ENCODE results near the gene ANO1.

The ANO1 gene

DNA sequence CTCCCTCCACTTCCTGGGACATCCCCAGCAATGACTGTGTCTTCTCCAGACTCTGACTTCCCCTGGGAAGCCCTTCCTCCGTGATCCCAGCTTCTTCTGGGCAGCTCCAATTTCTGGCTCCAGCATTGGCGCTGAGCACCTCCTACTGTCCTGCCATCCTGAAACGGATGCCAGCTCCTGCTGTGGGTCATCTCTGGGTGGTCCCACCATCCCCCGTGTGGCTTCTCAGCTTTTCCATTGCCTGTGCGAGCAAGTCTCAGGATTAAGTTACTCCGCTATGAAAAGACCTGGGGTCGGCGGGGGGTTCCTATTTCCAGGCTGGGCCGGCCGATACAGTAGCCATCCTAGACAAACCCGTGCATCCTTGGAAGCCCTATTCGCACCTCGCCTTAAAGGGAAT lies 69.6 kb downstream of the ANO1 start:
- H3K4me3 ChIP-seq (ENCODE audit: low read length) = no peak overlapping the region
- H3K9me3 ChIP-seq (ENCODE audit: control insufficient read depth, insufficient read depth, low read length) = no peaks in the 10 kb centered on the region
- H3K27ac ChIP-seq (ENCODE audit: low read length) = no peak overlapping the region
- H3K27me3 ChIP-seq (ENCODE audit: control insufficient read depth, insufficient read depth, low read length) = no peaks in the 10 kb centered on the region
- H3K4me1 ChIP-seq (ENCODE audit: control insufficient read depth, insufficient read depth, low read length) = 0 out of 2 replicates have a peak, but pooled peaks cover 3% of the 10 kb centered on the region
- no peak for DNase-seq (ENCODE audit: low read depth, low spot score)
- no peaks in the 10 kb centered on the region for H3K36me3 ChIP-seq (ENCODE audit: control insufficient read depth, insufficient read depth, low read length)
- no CpG with 5 or more reads among the region's 13 CpGs for WGBS (ENCODE audit: insufficient coverage, insufficient read length)

- Histone ChIP-seq H3K36me3 (ENCODE audit: control insufficient read depth, insufficient read depth, low read length) (no peaks in the 10 kb centered on the region), H3K27ac (ENCODE audit: low read length) (no peak overlapping the region), H3K9me3 (ENCODE audit: control insufficient read depth, insufficient read depth, low read length) (no peaks in the 10 kb centered on the region), H3K4me3 (ENCODE audit: low read length) (no peak overlapping the region), H3K4me1 (ENCODE audit: control insufficient read depth, insufficient read depth, low read length) (0 out of 2 replicates have a peak, but pooled peaks cover 1% of the 10 kb centered on the region), H3K27me3 (ENCODE audit: control insufficient read depth, insufficient read depth, low read length) (no peaks in the 10 kb centered on the region)
- WGBS (ENCODE audit: insufficient coverage, insufficient read length) = no CpG with 5 or more reads among the region's 9 CpGs
- DNase-seq (ENCODE audit: low read depth, low spot score) = no peak
These were observed 73.6 kb downstream of the ANO1 start for GRCh38 chr11:70151671-70152070.

DNA sequence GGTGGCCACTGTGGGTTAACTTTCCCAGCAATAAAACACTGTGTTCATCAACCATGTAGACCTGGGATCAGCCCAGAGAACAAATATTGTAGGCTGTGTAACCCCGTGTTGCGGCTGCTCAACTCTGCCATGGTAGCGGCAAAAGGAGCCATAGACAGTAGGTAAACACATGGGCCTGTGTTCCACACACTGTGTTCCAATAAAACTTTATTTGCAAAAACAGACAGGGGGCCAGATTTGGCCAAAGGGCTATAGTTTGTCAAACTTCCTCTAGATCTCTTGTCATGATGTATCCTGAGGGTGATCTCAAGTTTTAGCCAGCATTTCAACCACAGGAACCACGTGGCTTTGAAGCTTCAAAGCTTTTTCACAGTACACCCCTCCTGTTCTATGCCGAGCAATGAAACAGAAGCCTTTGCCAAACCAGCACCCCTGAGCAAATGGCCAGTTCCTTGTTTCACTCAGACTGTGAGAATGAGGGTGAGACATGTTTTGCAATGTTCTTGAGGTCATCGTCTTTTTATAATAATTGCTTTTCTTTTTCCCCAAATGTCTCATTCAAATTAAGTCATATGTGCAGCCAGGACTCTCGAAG lies 75.1 kb downstream of the ANO1 start:
- Histone ChIP-seq H3K9me3 (ENCODE audit: control insufficient read depth, insufficient read depth, low read length) (no peaks in the 10 kb centered on the region), H3K4me3 (ENCODE audit: low read length) (no peak overlapping the region), H3K36me3 (ENCODE audit: control insufficient read depth, insufficient read depth, low read length) (no peaks in the 10 kb centered on the region), H3K27me3 (ENCODE audit: control insufficient read depth, insufficient read depth, low read length) (no peaks in the 10 kb centered on the region), H3K4me1 (ENCODE audit: control insufficient read depth, insufficient read depth, low read length) (no peaks in the 10 kb centered on the region), H3K27ac (ENCODE audit: low read length) (no peak overlapping the region)
- no peak for DNase-seq (ENCODE audit: low read depth, low spot score)
- WGBS (ENCODE audit: insufficient coverage, insufficient read length) = no CpG with 5 or more reads among the region's 7 CpGs

- no CpG with 5 or more reads among the region's 14 CpGs for WGBS (ENCODE audit: insufficient coverage, insufficient read length)
- no peaks in the 10 kb centered on the region for H3K4me1 ChIP-seq (ENCODE audit: control insufficient read depth, insufficient read depth, low read length)
- no peaks in the 10 kb centered on the region for H3K36me3 ChIP-seq (ENCODE audit: control insufficient read depth, insufficient read depth, low read length)
These were observed 77.3 kb downstream of the ANO1 start for GRCh38 chr11:70155386-70155785.

DNA sequence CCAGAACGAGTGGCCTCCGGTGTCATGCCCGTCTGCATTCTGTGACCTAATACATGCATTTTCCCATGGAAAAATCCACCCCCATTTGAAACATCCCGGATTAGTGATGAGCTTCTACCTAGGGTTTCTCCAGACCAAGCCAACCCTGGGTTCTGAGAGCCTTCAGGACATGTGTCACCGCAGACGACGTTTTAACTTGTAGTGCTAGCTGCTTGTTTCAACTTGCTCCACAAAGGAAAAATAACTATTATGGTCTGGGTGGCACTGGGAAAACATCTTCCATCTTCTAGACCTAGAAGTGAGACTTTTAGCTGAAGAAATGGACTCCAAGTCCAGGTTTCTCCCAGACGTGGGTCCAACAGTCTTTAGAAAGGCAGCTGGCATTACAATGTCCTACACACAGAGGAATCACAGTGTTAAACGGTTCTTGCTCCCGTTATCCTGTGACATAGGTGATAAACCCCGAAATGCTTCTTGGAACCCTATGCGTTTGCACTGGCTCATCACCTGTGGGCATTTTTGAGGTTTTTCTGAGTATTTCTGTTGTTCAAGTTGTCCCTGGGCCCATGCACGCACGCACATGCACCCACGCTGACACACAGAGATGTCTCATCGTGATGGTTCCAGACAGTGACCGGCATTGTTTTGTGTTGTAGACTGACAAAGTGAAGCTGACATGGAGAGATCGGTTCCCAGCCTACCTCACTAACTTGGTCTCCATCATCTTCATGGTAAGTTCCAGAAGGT lies 78.3 kb downstream of the ANO1 start:
- Histone ChIP-seq H3K4me1 (ENCODE audit: control insufficient read depth, insufficient read depth, low read length) (no peaks in the 10 kb centered on the region), H3K9me3 (ENCODE audit: control insufficient read depth, insufficient read depth, low read length) (no peaks in the 10 kb centered on the region), H3K27ac (ENCODE audit: low read length) (no peak overlapping the region), H3K4me3 (ENCODE audit: low read length) (no peak overlapping the region), H3K36me3 (ENCODE audit: control insufficient read depth, insufficient read depth, low read length) (no peaks in the 10 kb centered on the region), H3K27me3 (ENCODE audit: control insufficient read depth, insufficient read depth, low read length) (no peaks in the 10 kb centered on the region)
- no CpG with 5 or more reads among the region's 18 CpGs for whole genome bisulfite sequencing (ENCODE audit: insufficient coverage, insufficient read length)
- no peak for DNase-seq (ENCODE audit: low read depth, low spot score)

More at GRCh38 chr11:70155386-70155785, 77.3 kb downstream of the ANO1 start:
- H3K27me3 ChIP-seq (ENCODE audit: control insufficient read depth, insufficient read depth, low read length) = no peaks in the 10 kb centered on the region
- no peak for DNase-seq (ENCODE audit: low read depth, low spot score)
- H3K27ac ChIP-seq (ENCODE audit: low read length) = no peak overlapping the region
- H3K4me3 ChIP-seq (ENCODE audit: low read length) = no peak overlapping the region
- H3K9me3 ChIP-seq (ENCODE audit: control insufficient read depth, insufficient read depth, low read length) = no peaks in the 10 kb centered on the region

- Histone ChIP-seq H3K27ac (ENCODE audit: low read length) (no peak overlapping the region), H3K4me3 (ENCODE audit: low read length) (no peak overlapping the region), H3K36me3 (ENCODE audit: control insufficient read depth, insufficient read depth, low read length) (no peaks in the 10 kb centered on the region), H3K4me1 (ENCODE audit: control insufficient read depth, insufficient read depth, low read length) (no peaks in the 10 kb centered on the region), H3K9me3 (ENCODE audit: control insufficient read depth, insufficient read depth, low read length) (no peaks in the 10 kb centered on the region), H3K27me3 (ENCODE audit: control insufficient read depth, insufficient read depth, low read length) (no peaks in the 10 kb centered on the region)
- WGBS (ENCODE audit: insufficient coverage, insufficient read length) = no CpG with 5 or more reads among the region's 8 CpGs
- DNase-seq (ENCODE audit: low read depth, low spot score) = peak; percentile 54
These were observed 80.1 kb downstream of the ANO1 start for GRCh38 chr11:70158201-70158600.

- H3K9me3 ChIP-seq (ENCODE audit: control insufficient read depth, insufficient read depth, low read length) = no peaks in the 10 kb centered on the region
- no peak for DNase-seq (ENCODE audit: low read depth, low spot score)
- H3K4me3 ChIP-seq (ENCODE audit: low read length) = no peak overlapping the region
- H3K27me3 ChIP-seq (ENCODE audit: control insufficient read depth, insufficient read depth, low read length) = no peaks in the 10 kb centered on the region
- no CpG with 5 or more reads among the region's 14 CpGs for WGBS (ENCODE audit: insufficient coverage, insufficient read length)
- H3K4me1 ChIP-seq (ENCODE audit: control insufficient read depth, insufficient read depth, low read length) = no peaks in the 10 kb centered on the region
- H3K36me3 ChIP-seq (ENCODE audit: control insufficient read depth, insufficient read depth, low read length) = no peaks in the 10 kb centered on the region
- no peak overlapping the region for H3K27ac ChIP-seq (ENCODE audit: low read length)
These were observed 80.8 kb downstream of the ANO1 start for GRCh38 chr11:70158757-70159389.

DNA sequence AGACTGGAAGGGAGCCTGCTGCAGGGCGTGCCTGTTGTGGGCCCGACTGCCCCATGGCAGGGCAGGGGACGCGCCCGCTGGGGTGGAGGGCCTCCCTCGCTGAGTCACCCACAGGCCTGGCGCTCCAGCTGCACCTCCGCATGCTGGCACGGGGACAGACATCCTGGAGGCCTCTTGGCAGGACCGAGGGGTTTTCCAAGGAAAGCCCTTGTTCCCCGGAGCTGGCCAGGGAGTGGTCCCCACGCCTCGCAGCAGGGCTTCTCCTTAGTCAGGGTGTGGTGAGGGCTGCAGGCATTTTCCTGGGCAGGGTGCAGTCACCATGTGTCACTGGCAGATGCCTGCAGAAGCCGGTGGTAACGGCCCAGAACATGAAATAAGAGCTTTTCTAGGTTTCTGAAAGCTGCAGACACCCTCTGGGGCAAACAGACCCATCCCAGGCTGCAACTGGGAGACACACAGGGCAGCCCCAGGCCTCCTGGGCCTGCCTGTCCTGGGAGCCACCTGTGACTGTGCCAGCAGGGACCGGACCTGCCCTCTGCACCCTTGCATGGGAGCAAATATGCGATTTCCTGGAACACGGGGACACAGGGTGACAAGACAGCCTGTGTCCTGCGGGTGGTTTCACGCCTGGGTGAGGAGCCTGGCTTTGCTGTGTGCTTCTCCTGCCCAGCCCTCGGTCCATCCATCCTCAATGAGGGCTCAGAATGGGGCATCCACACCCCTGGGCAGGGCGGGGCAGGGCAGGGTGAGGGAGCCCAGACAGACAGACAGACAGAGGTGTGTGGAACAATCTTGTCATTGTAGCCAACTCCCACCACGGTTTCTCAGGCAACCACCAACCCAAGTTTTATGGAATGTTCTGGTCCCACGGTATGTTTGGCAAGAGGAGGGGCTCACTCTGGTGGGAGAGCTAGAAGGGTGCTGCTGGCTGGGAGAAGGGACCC lies 81.8 kb downstream of the ANO1 start:
- no peak for DNase-seq (ENCODE audit: low read depth, low spot score)
- Histone ChIP-seq H3K27me3 (ENCODE audit: control insufficient read depth, insufficient read depth, low read length) (no peaks in the 10 kb centered on the region), H3K4me3 (ENCODE audit: low read length) (no peak overlapping the region), H3K27ac (ENCODE audit: low read length) (no peak overlapping the region), H3K36me3 (ENCODE audit: control insufficient read depth, insufficient read depth, low read length) (no peaks in the 10 kb centered on the region), H3K9me3 (ENCODE audit: control insufficient read depth, insufficient read depth, low read length) (no peaks in the 10 kb centered on the region), H3K4me1 (ENCODE audit: control insufficient read depth, insufficient read depth, low read length) (no peaks in the 10 kb centered on the region)
- WGBS (ENCODE audit: insufficient coverage, insufficient read length) = no CpG with 5 or more reads among the region's 24 CpGs

DNA sequence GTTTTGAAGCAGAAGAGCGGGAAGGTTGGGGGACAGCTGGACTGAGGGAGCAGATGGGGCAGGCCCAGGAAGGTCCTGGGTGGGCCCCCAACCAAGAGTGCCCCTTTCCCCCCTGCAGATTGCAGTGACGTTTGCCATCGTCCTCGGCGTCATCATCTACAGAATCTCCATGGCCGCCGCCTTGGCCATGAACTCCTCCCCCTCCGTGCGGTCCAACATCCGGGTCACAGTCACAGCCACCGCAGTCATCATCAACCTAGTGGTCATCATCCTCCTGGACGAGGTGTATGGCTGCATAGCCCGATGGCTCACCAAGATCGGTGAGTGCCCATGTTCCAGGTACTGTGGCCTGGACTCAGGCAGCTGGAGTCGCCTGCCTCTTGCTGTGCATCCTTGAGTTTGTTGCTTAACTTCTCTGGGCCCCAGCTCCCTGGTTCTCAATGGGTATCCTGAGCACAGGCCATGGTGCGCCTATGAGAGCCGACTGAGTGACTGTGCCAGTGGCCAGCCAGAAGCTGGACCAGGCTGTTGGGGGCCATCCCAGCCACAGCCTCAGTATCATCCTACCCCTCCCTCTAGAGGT lies 83.0 kb downstream of the ANO1 start:
- H3K9me3 ChIP-seq (ENCODE audit: control insufficient read depth, insufficient read depth, low read length) = no peaks in the 10 kb centered on the region
- H3K36me3 ChIP-seq (ENCODE audit: control insufficient read depth, insufficient read depth, low read length) = no peaks in the 10 kb centered on the region
- DNase-seq (ENCODE audit: low read depth, low spot score) = no peak
- H3K27me3 ChIP-seq (ENCODE audit: control insufficient read depth, insufficient read depth, low read length) = no peaks in the 10 kb centered on the region
- H3K4me1 ChIP-seq (ENCODE audit: control insufficient read depth, insufficient read depth, low read length) = no peaks in the 10 kb centered on the region
- WGBS (ENCODE audit: insufficient coverage, insufficient read length) = no CpG with 5 or more reads among the region's 17 CpGs
- no peak overlapping the region for H3K27ac ChIP-seq (ENCODE audit: low read length)
- no peak overlapping the region for H3K4me3 ChIP-seq (ENCODE audit: low read length)

DNA sequence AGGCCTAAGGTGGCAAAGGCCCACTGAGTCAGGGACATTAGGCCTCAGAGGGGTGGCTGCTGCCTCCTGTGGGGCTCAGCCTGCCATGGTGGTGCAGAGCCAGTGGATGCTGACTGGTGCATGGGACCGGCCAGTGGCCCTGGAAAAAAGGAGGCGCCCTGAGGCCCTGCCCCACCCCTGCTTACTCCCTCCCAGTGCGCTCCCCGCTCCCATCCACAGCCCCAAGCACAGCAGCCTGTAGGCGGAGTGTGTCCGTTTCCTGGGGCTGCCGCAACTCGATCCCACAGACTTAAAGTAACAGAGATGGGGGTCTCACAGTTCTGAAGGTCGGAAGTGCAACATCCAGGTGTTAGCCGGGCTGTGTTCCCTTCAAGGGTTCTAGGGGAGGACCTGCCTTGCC lies 86.6 kb downstream of the ANO1 start:
- Histone ChIP-seq H3K4me3 (ENCODE audit: low read length) (no peak overlapping the region), H3K27ac (ENCODE audit: low read length) (no peak overlapping the region), H3K36me3 (ENCODE audit: control insufficient read depth, insufficient read depth, low read length) (no peaks in the 10 kb centered on the region), H3K4me1 (ENCODE audit: control insufficient read depth, insufficient read depth, low read length) (no peaks in the 10 kb centered on the region), H3K27me3 (ENCODE audit: control insufficient read depth, insufficient read depth, low read length) (no peaks in the 10 kb centered on the region), H3K9me3 (ENCODE audit: control insufficient read depth, insufficient read depth, low read length) (no peaks in the 10 kb centered on the region)
- WGBS (ENCODE audit: insufficient coverage, insufficient read length) = no CpG with 5 or more reads among the region's 10 CpGs
- no peak for DNase-seq (ENCODE audit: low read depth, low spot score)
